GDM1 (cell line): ENCODE results near the gene SIGLEC6.
"Not testable (repeated sequence)": the region's sequence is repeated elsewhere in the genome, so short reads cannot be mapped to it uniquely, and the experiment has no call there.

Experiments
- DNase-seq: peaks from one replicate; lab custom pipeline; 2025; lab: John Stamatoyannopoulos, UW

Gene SIGLEC6

DNA sequence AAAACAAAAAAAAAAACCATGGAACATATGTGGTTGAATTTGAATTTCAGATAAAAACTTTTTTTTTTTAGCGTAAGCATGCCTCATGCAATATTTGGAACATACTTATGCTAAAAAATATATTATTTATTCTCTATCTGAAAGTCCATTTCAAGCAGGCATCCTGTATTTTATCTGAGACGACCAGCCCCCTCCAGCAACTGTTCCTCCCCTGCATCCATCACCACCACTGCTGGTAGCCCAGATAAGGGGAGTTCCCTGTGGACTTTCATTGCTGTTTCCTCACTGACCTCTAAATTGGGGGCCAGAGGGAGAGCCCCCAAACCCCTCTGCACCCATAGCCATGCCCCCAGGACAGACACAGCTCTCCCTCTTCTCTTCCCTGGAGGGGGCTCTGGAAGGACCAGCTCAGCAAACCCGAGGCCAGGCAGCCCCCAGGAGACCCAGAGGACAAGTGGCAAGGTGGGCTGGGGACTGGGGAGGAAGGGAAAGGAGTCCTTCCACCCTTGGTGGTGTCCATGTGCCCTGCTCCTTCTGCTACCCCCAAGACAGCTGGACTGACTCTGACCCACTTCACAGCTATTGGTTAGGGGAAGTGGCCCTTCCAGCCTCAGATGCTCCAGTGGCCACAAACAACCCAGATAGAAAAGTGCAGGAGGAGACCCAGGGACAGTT is 23.3 kb downstream of the SIGLEC6 start:
- no peak for DNase-seq

GRCh38 chr19:51507640-51508058 is 23.8 kb downstream of the SIGLEC6 start:
- no peak for DNase-seq

DNA sequence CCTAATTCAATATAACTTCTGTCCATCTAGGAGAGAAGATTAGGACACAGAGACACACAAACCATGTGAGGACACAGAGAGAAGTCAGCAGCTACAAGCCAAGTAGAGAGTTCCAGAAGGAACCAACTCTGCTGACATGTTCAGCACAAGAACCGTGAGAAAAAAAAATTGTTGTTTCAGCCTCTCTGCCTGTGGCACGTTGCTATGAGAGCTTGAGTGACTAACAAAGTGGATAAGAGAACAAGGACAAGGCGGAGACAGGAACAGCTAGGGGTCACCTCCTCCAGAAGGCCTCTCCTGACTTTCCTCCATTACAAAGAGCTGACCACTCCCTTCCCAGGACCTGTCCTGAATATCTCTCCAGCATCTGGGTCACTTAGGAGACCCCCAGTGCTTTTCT is 24.3 kb downstream of the SIGLEC6 start:
- DNase-seq: no peak

DNA sequence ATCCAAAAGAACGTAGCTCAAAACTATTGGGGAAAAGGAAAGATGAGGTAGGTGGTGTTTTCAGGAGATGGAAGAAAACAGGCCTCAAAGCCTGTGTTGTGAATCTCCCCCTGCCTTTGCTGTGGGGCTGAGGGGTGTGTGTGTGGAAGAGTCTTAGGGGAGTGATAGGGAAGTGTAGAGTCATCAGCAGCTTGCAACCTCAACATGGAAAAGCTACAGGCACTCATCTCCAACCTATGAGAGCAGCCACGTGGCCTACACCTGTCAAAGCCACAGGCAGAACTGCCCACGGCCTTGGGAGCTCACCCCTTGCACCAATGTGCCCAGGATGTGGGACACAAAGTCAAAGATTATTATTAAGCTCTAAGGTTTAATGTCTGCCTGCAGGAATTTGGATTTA is 25.6 kb downstream of the SIGLEC6 start:
- no peak for DNase-seq

GRCh38 chr19:51503896-51504295 is 27.6 kb downstream of the SIGLEC6 start:
- DNase-seq: peak; percentile 23

GRCh38 chr19:51503286-51503817 is 28.1 kb downstream of the SIGLEC6 start:
- DNase-seq: peak; percentile 62

DNA sequence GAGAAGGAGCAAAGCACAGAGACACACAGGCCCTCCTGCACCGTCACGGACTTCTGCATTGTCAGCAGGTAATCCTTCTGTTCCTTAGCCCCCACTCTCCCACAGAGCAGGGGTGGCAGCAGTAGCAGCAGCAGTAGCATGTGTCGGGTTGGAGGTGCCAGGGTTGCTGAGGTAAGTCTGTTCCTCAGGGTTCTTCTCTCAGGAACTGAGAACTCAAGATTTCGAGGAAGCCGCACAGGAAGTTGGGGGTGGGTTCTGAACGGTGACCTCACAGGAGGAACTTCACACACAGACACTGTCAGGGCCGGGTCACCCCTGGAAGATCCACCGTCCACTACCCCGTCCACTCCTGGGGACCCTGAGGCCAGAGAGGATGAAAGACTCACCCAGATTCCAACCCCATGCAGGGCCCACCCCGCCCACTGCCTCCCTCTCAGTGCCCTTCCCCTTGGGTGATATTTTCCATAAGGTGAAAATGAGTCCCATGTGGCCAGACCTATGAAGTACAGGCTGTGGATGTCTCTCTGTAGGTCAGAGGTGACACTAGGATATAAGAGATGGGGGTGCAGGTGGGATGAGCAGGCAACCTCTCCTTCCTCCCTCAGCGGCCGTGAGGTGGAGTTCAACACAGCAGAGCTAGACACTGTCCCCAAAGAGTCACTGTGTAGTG is 29.7 kb downstream of the SIGLEC6 start, which contains the start of gene SIGLEC12:
SIGLEC12 (minus strand) TSS at position 207 of the 670 bp plus-strand sequence; CDS start at position 140, 67 bp downstream.
- DNase-seq: peak; percentile 55

DNA sequence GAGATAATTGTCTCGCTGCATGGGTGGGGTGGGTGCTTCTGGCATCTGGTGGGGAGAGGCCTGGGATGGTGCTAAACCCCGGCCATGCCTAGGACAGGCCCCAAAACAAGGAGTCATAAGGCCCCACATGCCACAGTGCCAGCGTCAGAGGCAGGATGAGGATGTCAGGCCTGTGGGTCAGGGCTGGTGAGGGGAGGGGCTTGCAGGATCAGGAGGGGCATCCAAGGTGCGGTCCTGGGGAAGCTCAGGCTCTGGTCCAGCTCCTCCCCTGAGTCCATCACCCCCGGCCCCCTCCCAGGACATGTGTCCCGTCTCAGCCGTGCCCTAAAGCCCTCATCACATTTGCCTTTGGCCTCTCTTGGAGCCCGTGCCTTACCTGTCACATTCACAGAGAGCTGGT is 30.5 kb downstream of the SIGLEC6 start:
- not testable (repeated sequence) for DNase-seq

- DNase-seq: no peak
Measured at GRCh38 chr19:51497666-51498065, 33.8 kb downstream of the SIGLEC6 start.

GRCh38 chr19:51493776-51494175 is 37.7 kb downstream of the SIGLEC6 start:
- DNase-seq: peak; percentile 40

DNA sequence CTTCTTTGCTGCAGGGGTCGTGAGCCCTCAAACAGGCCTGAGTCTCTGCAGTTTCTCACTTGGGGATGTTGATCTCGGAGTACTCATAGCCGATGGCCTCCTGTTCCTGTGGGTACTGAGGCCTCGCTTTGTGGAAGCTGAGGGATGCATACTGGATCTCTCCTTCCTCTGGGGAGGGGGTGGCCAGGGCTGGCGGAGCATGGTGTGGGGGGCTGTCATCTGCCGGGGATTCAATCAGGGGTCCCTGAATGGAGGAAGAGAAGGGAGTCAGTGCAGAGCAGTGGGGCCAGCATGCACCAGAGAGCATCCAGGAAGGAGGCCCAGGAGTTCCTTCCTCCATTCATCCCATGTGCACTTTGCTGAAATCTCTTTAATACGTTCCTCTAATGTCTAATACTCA is 39.9 kb downstream of the SIGLEC6 start:
- DNase-seq: no peak

DNA sequence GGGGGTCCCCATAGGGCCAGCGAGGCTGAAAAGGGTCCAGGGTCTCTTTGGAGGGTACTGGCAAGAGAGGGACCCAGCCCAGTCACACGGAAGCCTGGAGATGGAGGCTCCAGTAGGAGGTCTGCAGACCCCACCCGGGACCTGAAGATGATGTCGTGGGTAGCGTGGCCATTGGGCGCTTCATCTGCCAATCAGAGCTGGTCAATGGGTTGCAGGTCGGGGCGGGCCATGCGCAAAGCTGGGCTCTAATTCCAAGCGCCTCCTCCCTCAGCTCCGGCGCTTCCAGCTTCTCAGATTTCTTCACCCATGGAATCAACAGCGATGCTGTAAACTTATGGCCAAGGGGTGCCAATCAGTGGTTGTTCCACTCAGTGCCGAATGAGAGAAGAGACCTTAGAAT is 40.8 kb downstream of the SIGLEC6 start:
- no peak for DNase-seq

GRCh38 chr19:51489113-51489512 is 42.4 kb downstream of the SIGLEC6 start:
- no peak for DNase-seq

DNA sequence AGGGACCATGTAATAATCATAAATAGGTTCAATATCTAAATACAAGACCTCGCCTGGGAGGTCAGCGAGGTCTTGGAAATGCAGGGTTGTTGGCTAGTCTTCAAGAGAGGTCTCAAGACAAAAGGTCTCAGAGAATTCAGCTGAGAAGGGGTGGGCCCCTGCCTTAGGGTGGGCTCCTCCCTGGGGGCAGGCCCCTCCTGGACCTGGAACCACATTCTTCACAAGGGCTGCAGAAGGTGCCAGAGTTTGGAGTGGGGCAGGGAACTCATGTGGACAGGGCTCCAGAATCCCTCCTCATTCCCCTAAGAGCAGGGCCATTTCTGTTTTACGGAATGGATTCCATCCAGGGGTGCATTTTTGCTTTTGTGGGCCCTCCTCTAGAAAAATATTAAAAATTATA is 43.0 kb downstream of the SIGLEC6 start:
- DNase-seq: no peak

GRCh38 chr19:51485960-51486660 is 45.4 kb downstream of the SIGLEC6 start:
- no peak for DNase-seq

DNA sequence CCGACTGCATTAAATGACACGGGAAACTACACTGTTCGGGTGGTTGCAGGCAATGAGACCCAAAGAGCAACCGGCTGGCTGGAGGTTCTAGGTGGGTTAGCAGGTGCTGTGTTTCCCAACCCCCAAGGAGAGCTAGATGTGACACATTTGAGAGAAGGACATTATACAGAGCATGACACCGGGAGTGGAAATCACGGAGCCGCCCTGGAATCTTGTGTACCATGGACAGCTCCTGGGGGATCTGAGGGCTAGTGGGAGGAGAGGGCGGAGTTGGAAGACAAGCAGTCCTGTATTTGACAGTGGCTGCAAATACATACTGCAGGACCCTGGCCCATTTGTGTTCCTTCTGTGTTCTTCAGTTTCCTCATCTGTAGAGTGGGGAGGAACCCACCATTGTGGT is 50.9 kb downstream of the SIGLEC6 start:
- no peak for DNase-seq

- no peak for DNase-seq
Measured at GRCh38 chr19:51479531-51480331, 51.7 kb downstream of the SIGLEC6 start.

DNA sequence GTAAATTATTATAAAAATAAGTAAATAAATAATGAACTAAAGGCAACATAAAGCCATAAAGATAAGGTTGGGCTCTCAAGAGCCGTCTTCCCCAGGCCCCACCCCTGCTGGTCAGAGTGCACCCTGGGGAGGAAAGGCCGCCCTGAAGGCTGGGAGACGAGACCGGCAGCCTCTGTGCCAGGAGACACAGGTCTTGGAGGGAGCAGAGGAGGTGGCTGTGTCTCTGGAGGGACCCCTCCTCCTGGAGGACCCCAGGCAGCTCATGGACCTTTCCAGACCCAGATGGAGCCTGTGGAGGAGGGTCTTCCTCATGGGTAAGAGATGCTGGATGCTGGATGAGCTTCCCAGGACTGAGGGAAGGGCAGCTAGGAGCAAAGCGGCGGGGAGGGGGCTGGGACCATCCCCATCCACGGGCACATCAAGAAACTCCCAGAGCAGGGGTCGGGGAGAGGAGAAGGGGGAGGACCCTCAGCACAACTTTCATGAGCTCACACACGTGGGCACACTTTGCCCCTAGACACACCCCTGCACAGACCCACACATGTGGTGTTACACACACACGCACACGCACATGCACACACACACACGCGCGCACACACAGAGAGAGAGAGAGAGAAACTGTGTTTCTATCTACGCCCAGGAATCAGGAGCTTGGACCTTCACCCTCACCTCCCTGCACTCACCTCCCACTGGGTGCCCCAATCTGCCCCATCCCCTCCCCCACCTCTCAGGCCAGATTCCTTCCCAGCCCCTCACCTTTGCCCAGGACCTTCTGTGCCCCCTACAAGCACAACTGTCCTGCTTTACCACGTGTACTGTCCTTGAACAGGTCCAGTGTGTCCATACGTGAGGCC is 52.9 kb downstream of the SIGLEC6 start, which contains the start of gene CEACAM18:
CEACAM18 (plus strand) TSS at position 159 of the 854 bp plus-strand sequence.
- DNase-seq: no peak

- no peak for DNase-seq
Measured at GRCh38 chr19:51477344-51477743, 54.1 kb downstream of the SIGLEC6 start.

DNA sequence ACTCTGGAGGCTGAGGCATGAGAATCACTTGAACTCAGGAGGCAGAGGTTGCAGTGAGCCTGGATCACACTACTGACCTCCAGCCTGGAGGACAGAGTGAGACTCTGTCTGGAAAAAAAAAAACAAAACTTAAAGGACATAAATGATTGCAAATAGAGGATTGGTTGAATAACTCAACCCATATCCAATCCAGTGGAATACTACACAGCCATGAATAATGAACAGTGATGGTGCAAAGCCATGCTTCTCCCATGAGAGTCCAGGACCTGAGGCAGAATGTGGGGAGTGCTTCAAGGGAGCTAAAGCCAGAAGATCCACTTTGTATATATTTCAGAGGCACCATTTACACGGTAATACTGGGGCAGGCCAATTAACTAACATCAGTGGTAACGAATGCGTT is 55.3 kb downstream of the SIGLEC6 start:
- no peak for DNase-seq
